A673 (cell line): ENCODE measurements around the gene PUDP. TPM values are rescaled to one million over a fixed set of nuclear protein-coding genes. Genes with fewer than 3 reads are reported as not detected.

Experiments used
- BruUV-seq: library from RNA; stranded (reverse); fragments of 400-500 nt; replicated peaks from 2 replicates; lab custom pipeline; 2021; lab: Mats Ljungman, UMichigan
- CTCF ChIA-PET: fragments of 300-600 bp; sonication (Branson Sonifier 250); formaldehyde crosslinking; loops from one replicate; lab custom pipeline; 2022; ENCODE audit warnings: antibody characterized with exemption; lab: Charles Lee
- POLR2A ChIA-PET: fragments of 300-600 bp; sonication (Branson Sonifier 250); formaldehyde crosslinking; loops from one replicate; lab custom pipeline; 2022; ENCODE audit warnings: antibody characterized with exemption; ENCODE audit not compliant: low non-redundant PET; lab: Charles Lee
- DNase-seq: peaks from one replicate; pipeline ENCODE4 v3.0.0-alpha.2; 2015; ENCODE audit warnings: low spot score
- H3K27ac ChIP-seq: fragments of 200-600 bp; sonication (generic); 2 replicates; pipeline ENCODE4 v1.5.1; 2016; ENCODE audit warnings: mixed run types, low read depth, mild to moderate bottlenecking, mixed read lengths, antibody characterized with exemption, low read length; ENCODE audit not compliant: poor library complexity, severe bottlenecking
- H3K27me3 ChIP-seq: fragments of 200-600 bp; sonication (generic); replicated peaks from 2 replicates; pipeline ENCODE4 v1.6.1; 2017; ENCODE audit warnings: mixed run types, low read depth, mild to moderate bottlenecking, mixed read lengths, antibody characterized with exemption, low read length; ENCODE audit not compliant: insufficient read depth, poor library complexity
- H3K36me3 ChIP-seq: fragments of 200-600 bp; sonication (generic); 2 replicates; pipeline ENCODE4 v1.6.1; 2016; ENCODE audit warnings: mixed run types, mild to moderate bottlenecking, mixed read lengths, antibody characterized with exemption, low read length; ENCODE audit not compliant: insufficient read depth, poor library complexity, severe bottlenecking
- H3K4me1 ChIP-seq: fragments of 200-600 bp; sonication (generic); 2 replicates; pipeline ENCODE4 v1.6.1; 2017; ENCODE audit warnings: mixed run types, mild to moderate bottlenecking, mixed read lengths, antibody characterized with exemption, low read length; ENCODE audit not compliant: insufficient read depth, poor library complexity, severe bottlenecking
- H3K4me3 ChIP-seq: fragments of 200-600 bp; sonication (generic); 2 replicates; pipeline ENCODE4 v1.5.1; 2016; ENCODE audit warnings: low read depth, mixed run types, mild to moderate bottlenecking, mixed read lengths, low read length; ENCODE audit not compliant: poor library complexity, severe bottlenecking
- H3K9me3 ChIP-seq: fragments of 200-600 bp; sonication (generic); 2 replicates; pipeline ENCODE4 v1.6.1; 2016; ENCODE audit warnings: mixed run types, low read depth, mild to moderate bottlenecking, mixed read lengths, antibody characterized with exemption, low read length; ENCODE audit not compliant: poor library complexity, severe bottlenecking
- CTCF ChIP-seq: fragments of 300-800, 200-600 bp; sonication (generic); conservative IDR thresholded peaks from 2 replicates; pipeline ENCODE4 v1.5.1; 2017; ENCODE audit warnings: low read depth, mild to moderate bottlenecking, antibody characterized with exemption, low read length, moderate library complexity, mixed read lengths
- EZH2 ChIP-seq: fragments of 200-600 bp; sonication (generic); IDR thresholded peaks from 2 replicates; pipeline ENCODE4 v1.6.1; 2017; ENCODE audit warnings: borderline replicate concordance, low read depth, mild to moderate bottlenecking, mixed read lengths, antibody characterized with exemption, low read length; ENCODE audit not compliant: poor library complexity, severe bottlenecking
- intact Hi-C: fragments of 100-400 bp; cut with micrococcal nuclease; formaldehyde crosslinking; loops from one replicate; pipeline ENCODE4 v1.10.0; 2022; ENCODE audit not compliant: unreplicated experiment
- total RNA-seq: library from RNA; stranded (reverse); gene quantifications from 2 replicates; pipeline ENCODE4 v1.2.3, GENCODE V29; 2021

Gene PUDP
- total RNA-seq, 1 experiment from 2014 or later: 17.6 TPM

GRCh38 chrX:7163146-7163677 is 15.3 kb upstream of the PUDP start:
- peaks cover 5% of the 10 kb centered on the region for H3K4me1 ChIP-seq
- H3K36me3 ChIP-seq: no peaks in the 10 kb centered on the region
- ChIA-PET POLR2A (no interaction called here), CTCF (no interaction called here)
- DNase-seq: no peak
- H3K27me3 ChIP-seq: no peaks in the 10 kb centered on the region
- TF ChIP-seq EZH2: no peak
- TF ChIP-seq CTCF: no peak
- no TSS peak for BruUV-seq
- H3K4me3 ChIP-seq: no peak overlapping the region
- intact Hi-C loops: no loop called here
- H3K27ac ChIP-seq: no peak overlapping the region
- no peaks in the 10 kb centered on the region for H3K9me3 ChIP-seq

GRCh38 chrX:7159149-7159861 is 11.4 kb upstream of the PUDP start:
- Histone ChIP-seq H3K9me3 (no peaks in the 10 kb centered on the region), H3K27me3 (no peaks in the 10 kb centered on the region), H3K4me3 (no peak overlapping the region), H3K36me3 (no peaks in the 10 kb centered on the region), H3K27ac (no peak overlapping the region), H3K4me1 (peaks cover 5% of the 10 kb centered on the region)
- no TSS peak for BruUV-seq
- no peak for DNase-seq
- TF ChIP-seq CTCF (no peak), EZH2 (no peak)
- POLR2A ChIA-PET: no interaction called here
- intact Hi-C loops: no loop called here
- CTCF ChIA-PET: no interaction called here

- ChIA-PET POLR2A (no interaction called here), CTCF (no interaction called here)
- H3K9me3 ChIP-seq: no peaks in the 10 kb centered on the region
- TF ChIP-seq EZH2 (no peak), CTCF (no peak)
- BruUV-seq: no TSS peak
- DNase-seq: no peak
- no peaks in the 10 kb centered on the region for H3K27me3 ChIP-seq
- intact Hi-C loops: no loop called here
- H3K27ac ChIP-seq: no peak overlapping the region
- H3K36me3 ChIP-seq: no peaks in the 10 kb centered on the region
- peaks cover 5% of the 10 kb centered on the region for H3K4me1 ChIP-seq
- no peak overlapping the region for H3K4me3 ChIP-seq
Observed at GRCh38 chrX:7158468-7158990, 10.6 kb upstream of the PUDP start.
